NOMO-1 treated with dmso at 0.1 percent for 144 hours (cell line): ENCODE measurements around the gene CTNS.

Experiments
- DNase-seq: peaks from one replicate; lab custom pipeline; 2025; ENCODE audit not compliant: unreplicated experiment; lab: John Stamatoyannopoulos, UW

Gene CTNS

GRCh38 chr17:3708366-3708765 lies 71.8 kb downstream of the CTNS start:
- no peak for DNase-seq

GRCh38 chr17:3710951-3711383 lies 74.4 kb downstream of the CTNS start:
- DNase-seq = peak; percentile 82
